ENCODE data around the gene SLFN13. TPM values are rescaled to one million over a fixed set of nuclear protein-coding genes. Genes with fewer than 3 reads are reported as not detected.
A peak's percentile ranks its signal among the peaks of the same experiment; 100 is the strongest.
"Not testable (repeated sequence)": the region's sequence is repeated elsewhere in the genome, so short reads cannot be mapped to it uniquely, and the experiment has no call there.

SLFN13 gene
- total RNA-seq, 1 donor from 2014 or later, result 34.5 TPM

GRCh38 chr17:35454035-35454434, 5.5 kb upstream of the SLFN13 start:
- peaks cover 42% of the 10 kb centered on the region for H3K36me3 Mint-ChIP-seq (ENCODE audit: low read depth)
- not testable (repeated sequence) for H3K9me3 Mint-ChIP-seq, DNase-seq

GRCh38 chr17:35453171-35453570, 4.6 kb upstream of the SLFN13 start:
- Mint-ChIP-seq H3K4me3 (no peak overlapping the region), H3K4me1 (peaks cover 6% of the 10 kb centered on the region), H3K36me3 (ENCODE audit: low read depth) (peaks cover 40% of the 10 kb centered on the region), H3K27me3 (no peaks in the 10 kb centered on the region), H3K27ac (no peak overlapping the region), H3K9me3 (peaks cover 4% of the 10 kb centered on the region)
- intact Hi-C loops (cut with micrococcal nuclease), result no loop called here
- no peak for DNase-seq

More at GRCh38 chr17:35454035-35454434, 5.5 kb upstream of the SLFN13 start:
- intact Hi-C loops (cut with micrococcal nuclease); H3K4me3 Mint-ChIP-seq; H3K4me1 Mint-ChIP-seq; H3K27me3 Mint-ChIP-seq; H3K27ac Mint-ChIP-seq: not testable (repeated sequence)

GRCh38 chr17:35449371-35449931, 885 bp upstream of the SLFN13 start:
- intact Hi-C loops (cut with micrococcal nuclease), result loop anchor here (2.0 kb wide), 3 partner anchors 77 to 207 kb away; partner anchors contain the start of genes SLFN11, SLFN12L and SLFN5
- no peaks in the 10 kb centered on the region for H3K9me3 Mint-ChIP-seq
- no peak for DNase-seq
- peak overlapping the region; percentile 39 for H3K4me3 Mint-ChIP-seq
- H3K27ac Mint-ChIP-seq, result peak overlapping the region; percentile 54
- H3K27me3 Mint-ChIP-seq, result no peaks in the 10 kb centered on the region
- H3K36me3 Mint-ChIP-seq (ENCODE audit: low read depth), result peaks cover 30% of the 10 kb centered on the region
- peaks cover 13% of the 10 kb centered on the region for H3K4me1 Mint-ChIP-seq

- Mint-ChIP-seq H3K9me3 (no peaks in the 10 kb centered on the region), H3K36me3 (ENCODE audit: low read depth) (peaks cover 36% of the 10 kb centered on the region), H3K4me1 (peaks cover 13% of the 10 kb centered on the region), H3K4me3 (peak overlapping the region; percentile 69), H3K27me3 (no peaks in the 10 kb centered on the region), H3K27ac (no peak overlapping the region)
- intact Hi-C loops (cut with micrococcal nuclease), result loop anchor here (1.0 to 2.0 kb wide), 6 partner anchors 16 to 235 kb away; partner anchors contain the start of genes SLFN11, SLFN12L and SLFN5
- no peak for DNase-seq
Observed at GRCh38 chr17:35448899-35449227, 297 bp upstream of the SLFN13 start.

- Mint-ChIP-seq H3K27ac (peak overlapping the region; percentile 77), H3K4me1 (peaks cover 13% of the 10 kb centered on the region), H3K4me3 (peak overlapping the region; percentile 69), H3K9me3 (no peaks in the 10 kb centered on the region), H3K36me3 (ENCODE audit: low read depth) (peaks cover 38% of the 10 kb centered on the region), H3K27me3 (no peaks in the 10 kb centered on the region)
- no peak for DNase-seq
- intact Hi-C loops (cut with micrococcal nuclease), result no loop called here
Observed at GRCh38 chr17:35447499-35447898, 1.1 kb downstream of the SLFN13 start.

GRCh38 chr17:35438433-35438832, 10.1 kb downstream of the SLFN13 start:
- no peak for DNase-seq
- Mint-ChIP-seq H3K4me1 (peaks cover 7% of the 10 kb centered on the region), H3K27me3 (no peaks in the 10 kb centered on the region), H3K27ac (no peak overlapping the region), H3K36me3 (ENCODE audit: low read depth) (peaks cover 28% of the 10 kb centered on the region), H3K4me3 (no peak overlapping the region), H3K9me3 (no peaks in the 10 kb centered on the region)
- intact Hi-C loops (cut with micrococcal nuclease), result no loop called here

- Mint-ChIP-seq H3K4me3 (peak overlapping the region; percentile 88), H3K36me3 (ENCODE audit: low read depth) (peaks cover 14% of the 10 kb centered on the region), H3K4me1 (peaks cover 44% of the 10 kb centered on the region), H3K27me3 (no peaks in the 10 kb centered on the region), H3K9me3 (no peaks in the 10 kb centered on the region), H3K27ac (peak overlapping the region; percentile 92)
- peak; percentile 86 for DNase-seq
- intact Hi-C loops (cut with micrococcal nuclease), result loop anchor here (1.0 to 2.0 kb wide), 4 partner anchors 15 to 108 kb away; partner anchors contain the start of genes SLFN11 and SLFN13
Observed at GRCh38 chr17:35433075-35433894, 15.3 kb downstream of the SLFN13 start.

GRCh38 chr17:35432176-35433074, 16.1 kb downstream of the SLFN13 start, which contains the start of gene SLFN12:
TSS of gene SLFN12 (minus strand) at chr17:35432500. CDS start at chr17:35423028, 9,472 bp downstream.
- peaks cover 14% of the 10 kb centered on the region for H3K36me3 Mint-ChIP-seq (ENCODE audit: low read depth)

GRCh38 chr17:35429702-35430101, 18.9 kb downstream of the SLFN13 start:
- H3K9me3 Mint-ChIP-seq, result no peaks in the 10 kb centered on the region
- intact Hi-C loops (cut with micrococcal nuclease), result no loop called here
- no peak overlapping the region for H3K27ac Mint-ChIP-seq
- DNase-seq, result no peak
- H3K36me3 Mint-ChIP-seq (ENCODE audit: low read depth), result peaks cover 26% of the 10 kb centered on the region
- H3K4me3 Mint-ChIP-seq, result no peak overlapping the region
- no peaks in the 10 kb centered on the region for H3K27me3 Mint-ChIP-seq
- peaks cover 51% of the 10 kb centered on the region for H3K4me1 Mint-ChIP-seq

More at GRCh38 chr17:35432176-35433074, 16.1 kb downstream of the SLFN13 start, which contains the start of gene SLFN12:
- H3K27ac Mint-ChIP-seq, result peak within 1 kb of the TSS; percentile 92
- peak; percentile 81 for DNase-seq
- no peaks in the 10 kb centered on the region for H3K27me3 Mint-ChIP-seq
- intact Hi-C loops (cut with micrococcal nuclease), result loop anchor here (1.0 to 2.0 kb wide), 4 partner anchors 16 to 108 kb away; partner anchors contain the start of genes SLFN11 and SLFN13
- H3K4me3 Mint-ChIP-seq, result peak within 1 kb of the TSS; percentile 88
- no peaks in the 10 kb centered on the region for H3K9me3 Mint-ChIP-seq
- H3K4me1 Mint-ChIP-seq, result peaks cover 51% of the 10 kb centered on the region

- H3K36me3 Mint-ChIP-seq (ENCODE audit: low read depth), result peaks cover 31% of the 10 kb centered on the region
- H3K27ac Mint-ChIP-seq, result no peak overlapping the region
- no peak for DNase-seq
- intact Hi-C loops (cut with micrococcal nuclease), result no loop called here
- no peaks in the 10 kb centered on the region for H3K9me3 Mint-ChIP-seq
- H3K27me3 Mint-ChIP-seq, result no peaks in the 10 kb centered on the region
- peak overlapping the region; percentile 5 for H3K4me3 Mint-ChIP-seq
- H3K4me1 Mint-ChIP-seq, result peaks cover 41% of the 10 kb centered on the region
Observed at GRCh38 chr17:35428229-35428628, 20.3 kb downstream of the SLFN13 start.

- peaks cover 11% of the 10 kb centered on the region for H3K4me1 Mint-ChIP-seq
- H3K36me3 Mint-ChIP-seq (ENCODE audit: low read depth), result peaks cover 46% of the 10 kb centered on the region
- H3K9me3 Mint-ChIP-seq, result no peaks in the 10 kb centered on the region
- no peak overlapping the region for H3K4me3 Mint-ChIP-seq
- intact Hi-C loops (cut with micrococcal nuclease), result no loop called here
- H3K27ac Mint-ChIP-seq, result no peak overlapping the region
- DNase-seq, result no peak
- H3K27me3 Mint-ChIP-seq, result no peaks in the 10 kb centered on the region
Observed at GRCh38 chr17:35423761-35424160, 24.8 kb downstream of the SLFN13 start.

GRCh38 chr17:35421069-35421468, 27.5 kb downstream of the SLFN13 start:
- peaks cover 52% of the 10 kb centered on the region for H3K36me3 Mint-ChIP-seq (ENCODE audit: low read depth)
- H3K27ac Mint-ChIP-seq; DNase-seq; H3K4me3 Mint-ChIP-seq; H3K9me3 Mint-ChIP-seq; intact Hi-C loops (cut with micrococcal nuclease); H3K27me3 Mint-ChIP-seq; H3K4me1 Mint-ChIP-seq: not testable (repeated sequence)

GRCh38 chr17:35416659-35417058, 31.9 kb downstream of the SLFN13 start:
- Mint-ChIP-seq H3K36me3 (ENCODE audit: low read depth) (peaks cover 57% of the 10 kb centered on the region), H3K9me3 (peaks cover 19% of the 10 kb centered on the region), H3K27me3 (no peaks in the 10 kb centered on the region), H3K27ac (no peak overlapping the region), H3K4me1 (peaks cover 5% of the 10 kb centered on the region), H3K4me3 (no peak overlapping the region)
- intact Hi-C loops (cut with micrococcal nuclease), result no loop called here
- DNase-seq, result no peak
